Neuron (in vitro differentiated cells): ENCODE results near the gene ROR1.

Experiments
- H2AFZ ChIP-seq: one replicate; pipeline ENCODE4 v1.6.1; 2013; ENCODE audit warnings: low read depth, mild to moderate bottlenecking, inconsistent platforms, low read length, moderate library complexity
- H3K27me3 ChIP-seq: one replicate; pipeline ENCODE4 v1.6.1; 2013; ENCODE audit warnings: low read length; ENCODE audit not compliant: insufficient read depth
- H3K36me3 ChIP-seq: one replicate; pipeline ENCODE4 v1.6.1; 2013; ENCODE audit warnings: low read length; ENCODE audit not compliant: insufficient read depth
- H3K4me1 ChIP-seq: one replicate; pipeline ENCODE4 v1.6.1; 2013; ENCODE audit warnings: low read length; ENCODE audit not compliant: insufficient read depth
- H3K4me3 ChIP-seq: 2 replicates; pipeline ENCODE4 v1.5.1; 2013; ENCODE audit warnings: mild to moderate bottlenecking, low read length, moderate library complexity
- H3K9me3 ChIP-seq: one replicate; pipeline ENCODE4 v1.6.1; 2013; ENCODE audit warnings: low read length

The ROR1 gene

DNA sequence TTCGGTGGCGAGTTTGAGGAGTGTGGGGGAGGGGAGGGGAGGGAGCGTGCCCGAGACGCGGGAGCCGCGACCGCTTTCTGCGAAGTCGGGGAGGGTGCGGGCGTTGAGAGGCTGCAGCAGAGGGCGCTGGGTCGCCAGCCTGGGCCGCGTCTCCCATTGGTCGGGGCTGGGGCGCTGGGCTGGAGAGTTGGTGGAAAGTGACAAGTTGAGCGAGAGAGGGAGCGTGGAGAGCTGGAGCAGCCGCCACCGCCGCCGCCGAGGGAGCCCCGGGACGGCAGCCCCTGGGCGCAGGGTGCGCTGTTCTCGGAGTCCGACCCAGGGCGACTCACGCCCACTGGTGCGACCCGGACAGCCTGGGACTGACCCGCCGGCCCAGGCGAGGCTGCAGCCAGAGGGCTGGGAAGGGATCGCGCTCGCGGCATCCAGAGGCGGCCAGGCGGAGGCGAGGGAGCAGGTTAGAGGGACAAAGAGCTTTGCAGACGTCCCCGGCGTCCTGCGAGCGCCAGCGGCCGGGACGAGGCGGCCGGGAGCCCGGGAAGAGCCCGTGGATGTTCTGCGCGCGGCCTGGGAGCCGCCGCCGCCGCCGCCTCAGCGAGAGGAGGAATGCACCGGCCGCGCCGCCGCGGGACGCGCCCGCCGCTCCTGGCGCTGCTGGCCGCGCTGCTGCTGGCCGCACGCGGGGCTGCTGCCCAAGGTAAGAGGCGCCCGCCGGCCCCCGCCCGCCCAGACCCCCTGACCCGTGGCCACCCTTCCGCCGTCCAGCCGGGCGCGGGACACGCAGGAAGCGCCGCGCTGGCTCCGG lies at the start of gene ROR1:
Gene ROR1 (plus strand): TSS at position 203 of the 802 bp plus-strand sequence.
- H3K36me3 ChIP-seq: no peaks in the 10 kb centered on the region
- H2AFZ ChIP-seq: peak within 1 kb of the TSS; percentile 92
- peaks cover 18% of the 10 kb centered on the region for H3K4me1 ChIP-seq
- H3K4me3 ChIP-seq: peak within 1 kb of the TSS; percentile 60
- H3K27me3 ChIP-seq: peaks cover 19% of the 10 kb centered on the region
- H3K9me3 ChIP-seq: no peaks in the 10 kb centered on the region

- Histone ChIP-seq H3K4me3 (no peak overlapping the region), H2AFZ (no peak overlapping the region), H3K9me3 (no peaks in the 10 kb centered on the region)
These were observed 49.4 kb upstream of the ROR1 start for GRCh38 chr1:63724375-63724899.

GRCh38 chr1:63728611-63729226 lies 45.1 kb upstream of the ROR1 start:
- Histone ChIP-seq H3K4me1 (no peaks in the 10 kb centered on the region), H3K36me3 (no peaks in the 10 kb centered on the region), H3K27me3 (peaks cover 4% of the 10 kb centered on the region), H2AFZ (no peak overlapping the region), H3K9me3 (no peaks in the 10 kb centered on the region), H3K4me3 (no peak overlapping the region)

More at GRCh38 chr1:63724375-63724899, 49.4 kb upstream of the ROR1 start:
- H3K36me3 ChIP-seq: no peaks in the 10 kb centered on the region
- no peaks in the 10 kb centered on the region for H3K4me1 ChIP-seq
- H3K27me3 ChIP-seq: peaks cover 9% of the 10 kb centered on the region

DNA sequence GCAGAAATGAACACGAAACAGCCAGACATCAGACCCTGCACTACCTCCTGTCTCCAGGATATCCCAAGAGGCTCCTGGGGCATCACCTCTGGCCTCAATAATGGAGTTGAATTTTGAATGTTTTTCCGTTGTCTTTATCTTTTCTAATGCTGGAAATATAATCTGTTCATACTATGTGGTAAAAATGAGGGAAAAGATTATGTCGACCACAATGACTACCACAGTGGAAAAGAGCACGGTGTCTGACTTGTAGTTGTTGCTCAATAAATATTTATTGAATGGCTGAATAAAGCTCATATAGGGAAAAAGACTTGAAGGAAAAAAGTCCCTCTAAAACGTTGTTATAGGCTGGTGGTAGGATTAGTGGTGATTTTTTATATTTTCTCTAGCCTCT lies 44.6 kb upstream of the ROR1 start:
- Histone ChIP-seq H3K9me3 (no peaks in the 10 kb centered on the region), H3K27me3 (peaks cover 4% of the 10 kb centered on the region), H3K36me3 (no peaks in the 10 kb centered on the region), H2AFZ (no peak overlapping the region), H3K4me3 (no peak overlapping the region), H3K4me1 (no peaks in the 10 kb centered on the region)

GRCh38 chr1:63730211-63730610 lies 43.6 kb upstream of the ROR1 start:
- H3K4me3 ChIP-seq: no peak overlapping the region
- H2AFZ ChIP-seq: no peak overlapping the region
- no peaks in the 10 kb centered on the region for H3K36me3 ChIP-seq
- no peaks in the 10 kb centered on the region for H3K4me1 ChIP-seq
- peaks cover 4% of the 10 kb centered on the region for H3K27me3 ChIP-seq
- H3K9me3 ChIP-seq: no peaks in the 10 kb centered on the region

DNA sequence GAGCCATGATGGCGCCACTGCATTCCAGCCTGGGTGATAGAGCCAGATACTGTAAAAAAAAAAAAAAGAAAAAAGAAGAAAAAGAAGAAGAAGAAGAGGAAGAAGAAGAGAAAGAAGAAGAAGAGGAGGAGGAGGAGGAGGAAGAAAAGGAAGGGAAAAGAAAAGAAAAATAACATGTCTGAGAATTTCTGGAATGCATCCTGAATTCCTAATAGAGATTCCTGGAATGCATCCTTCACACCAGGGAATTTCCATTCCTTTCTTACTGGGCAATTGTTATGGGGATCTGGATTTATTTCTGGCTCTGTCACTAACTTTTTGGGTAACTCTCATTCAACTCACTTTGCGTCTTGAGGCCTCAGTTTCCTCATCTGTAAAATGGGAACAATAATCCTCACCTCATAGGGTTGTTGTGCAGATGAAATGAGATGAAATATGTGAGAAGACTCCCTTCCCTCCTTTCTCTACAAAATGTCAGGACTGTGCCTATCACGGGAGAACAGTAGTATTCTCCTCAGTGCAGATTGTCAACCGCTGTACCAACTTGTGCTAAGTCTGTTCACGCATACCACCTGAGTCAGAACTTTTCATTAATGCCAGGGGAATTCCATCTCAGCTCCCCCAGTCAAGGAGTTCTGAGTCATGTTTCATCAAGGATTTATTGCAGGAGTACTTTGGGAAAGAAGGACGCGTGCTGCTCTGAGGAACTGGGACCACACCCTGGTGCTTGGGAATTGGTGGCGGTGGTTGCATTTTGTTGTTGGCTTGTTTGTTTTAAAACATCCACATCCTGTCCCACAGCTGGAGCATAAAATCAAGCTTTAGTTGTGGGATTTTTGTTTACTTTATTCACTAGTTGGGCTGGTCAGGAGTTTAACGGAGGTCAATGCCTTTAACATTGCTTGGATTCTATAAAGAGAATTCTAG lies 42.4 kb upstream of the ROR1 start:
- H3K4me1 ChIP-seq: no peaks in the 10 kb centered on the region
- no peaks in the 10 kb centered on the region for H3K9me3 ChIP-seq
- H3K36me3 ChIP-seq: no peaks in the 10 kb centered on the region
- H3K4me3 ChIP-seq: no peak overlapping the region
- peaks cover 4% of the 10 kb centered on the region for H3K27me3 ChIP-seq
- H2AFZ ChIP-seq: no peak overlapping the region

DNA sequence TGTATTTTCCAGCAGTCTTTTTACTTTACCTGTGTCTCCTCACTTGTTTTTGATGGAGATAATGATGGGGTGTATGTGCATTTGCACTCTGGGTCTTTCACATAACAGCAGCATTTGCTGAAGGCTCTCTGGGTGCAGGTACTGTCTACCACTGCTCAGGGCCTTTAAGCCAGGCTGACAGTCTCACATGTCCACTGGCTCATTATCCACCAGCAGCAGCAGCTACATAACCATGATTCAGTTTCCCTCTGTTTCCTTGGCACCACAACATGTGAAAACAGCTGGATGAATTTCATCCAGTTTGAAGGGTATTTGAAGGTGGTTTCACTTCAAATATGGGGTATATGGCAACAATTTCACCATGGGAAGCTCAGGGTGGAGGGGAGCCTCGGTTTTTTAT lies 41.2 kb upstream of the ROR1 start:
- no peak overlapping the region for H2AFZ ChIP-seq
- H3K4me3 ChIP-seq: no peak overlapping the region
- no peaks in the 10 kb centered on the region for H3K4me1 ChIP-seq
- H3K27me3 ChIP-seq: peaks cover 4% of the 10 kb centered on the region
- H3K9me3 ChIP-seq: no peaks in the 10 kb centered on the region
- no peaks in the 10 kb centered on the region for H3K36me3 ChIP-seq

GRCh38 chr1:63738772-63739171 lies 35.0 kb upstream of the ROR1 start:
- H3K27me3 ChIP-seq: no peaks in the 10 kb centered on the region
- no peak overlapping the region for H2AFZ ChIP-seq
- no peak overlapping the region for H3K4me3 ChIP-seq
- no peaks in the 10 kb centered on the region for H3K4me1 ChIP-seq
- no peaks in the 10 kb centered on the region for H3K36me3 ChIP-seq
- H3K9me3 ChIP-seq: no peaks in the 10 kb centered on the region

DNA sequence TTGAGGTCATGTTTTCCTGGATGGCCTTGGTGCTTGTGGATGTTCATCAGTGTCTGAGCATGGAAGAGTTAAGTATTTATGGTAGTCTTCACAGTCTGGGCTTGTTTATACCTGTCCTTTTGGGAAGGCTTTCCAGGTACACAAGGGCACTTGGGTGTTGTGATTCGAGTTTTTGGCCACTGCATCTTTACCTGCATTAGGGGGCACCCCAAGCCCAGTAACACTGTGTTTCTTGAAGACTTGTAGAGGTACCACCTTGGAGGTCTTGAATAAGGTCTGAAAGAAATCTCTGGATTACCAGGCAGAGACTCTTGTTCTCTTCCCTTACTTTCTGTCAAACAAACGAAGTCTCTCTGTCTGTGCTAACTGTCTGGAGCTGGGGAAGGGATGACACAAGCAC lies 34.4 kb upstream of the ROR1 start:
- H3K36me3 ChIP-seq: no peaks in the 10 kb centered on the region
- no peaks in the 10 kb centered on the region for H3K27me3 ChIP-seq
- no peak overlapping the region for H2AFZ ChIP-seq
- H3K4me1 ChIP-seq: no peaks in the 10 kb centered on the region
- H3K9me3 ChIP-seq: no peaks in the 10 kb centered on the region
- H3K4me3 ChIP-seq: no peak overlapping the region

GRCh38 chr1:63740432-63740831 lies 33.4 kb upstream of the ROR1 start:
- Histone ChIP-seq H3K4me1 (no peaks in the 10 kb centered on the region), H3K9me3 (no peaks in the 10 kb centered on the region), H3K27me3 (no peaks in the 10 kb centered on the region), H3K4me3 (no peak overlapping the region), H3K36me3 (no peaks in the 10 kb centered on the region), H2AFZ (no peak overlapping the region)

- Histone ChIP-seq H3K4me1 (peaks cover 9% of the 10 kb centered on the region), H3K9me3 (no peaks in the 10 kb centered on the region), H3K27me3 (no peaks in the 10 kb centered on the region)
These were observed 31.3 kb upstream of the ROR1 start for GRCh38 chr1:63742526-63742925.

DNA sequence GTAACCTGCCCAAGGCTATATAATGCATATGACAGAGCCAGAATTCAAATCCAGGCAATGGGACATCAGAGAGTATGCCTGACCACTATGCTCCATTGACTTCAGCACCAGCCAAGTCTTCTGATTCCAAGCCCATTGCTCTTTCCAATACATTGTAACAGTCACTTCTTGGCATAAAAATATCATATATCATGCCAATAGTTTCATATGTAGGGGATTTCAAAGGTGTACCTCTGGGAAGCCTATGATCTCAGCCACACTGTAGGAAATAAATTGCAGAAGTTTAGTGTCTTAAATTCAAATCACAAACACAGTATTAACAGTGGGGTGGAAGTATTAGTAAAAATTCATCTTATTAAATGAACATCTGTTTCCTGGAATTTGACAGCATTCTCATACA lies 30.0 kb upstream of the ROR1 start:
- no peak overlapping the region for H3K4me3 ChIP-seq
- peaks cover 9% of the 10 kb centered on the region for H3K4me1 ChIP-seq
- no peaks in the 10 kb centered on the region for H3K27me3 ChIP-seq
- no peaks in the 10 kb centered on the region for H3K36me3 ChIP-seq
- H3K9me3 ChIP-seq: no peaks in the 10 kb centered on the region
- no peak overlapping the region for H2AFZ ChIP-seq

More at GRCh38 chr1:63742526-63742925, 31.3 kb upstream of the ROR1 start:
- H3K36me3 ChIP-seq: no peaks in the 10 kb centered on the region
- no peak overlapping the region for H3K4me3 ChIP-seq
- no peak overlapping the region for H2AFZ ChIP-seq
